HG03135 (cell line): ENCODE results near the gene HMCES.
"Not testable (repeated sequence)": the region's sequence is repeated elsewhere in the genome, so short reads cannot be mapped to it uniquely, and the experiment has no call there.

Source experiments
- ATAC-seq: cut with Tn5 transposase; IDR thresholded peaks from one replicate; pipeline ENCODE4 v1.9.1; 2021; ENCODE audit warnings: mild to moderate bottlenecking, moderate library complexity; ENCODE audit not compliant: unreplicated experiment

Gene HMCES

DNA sequence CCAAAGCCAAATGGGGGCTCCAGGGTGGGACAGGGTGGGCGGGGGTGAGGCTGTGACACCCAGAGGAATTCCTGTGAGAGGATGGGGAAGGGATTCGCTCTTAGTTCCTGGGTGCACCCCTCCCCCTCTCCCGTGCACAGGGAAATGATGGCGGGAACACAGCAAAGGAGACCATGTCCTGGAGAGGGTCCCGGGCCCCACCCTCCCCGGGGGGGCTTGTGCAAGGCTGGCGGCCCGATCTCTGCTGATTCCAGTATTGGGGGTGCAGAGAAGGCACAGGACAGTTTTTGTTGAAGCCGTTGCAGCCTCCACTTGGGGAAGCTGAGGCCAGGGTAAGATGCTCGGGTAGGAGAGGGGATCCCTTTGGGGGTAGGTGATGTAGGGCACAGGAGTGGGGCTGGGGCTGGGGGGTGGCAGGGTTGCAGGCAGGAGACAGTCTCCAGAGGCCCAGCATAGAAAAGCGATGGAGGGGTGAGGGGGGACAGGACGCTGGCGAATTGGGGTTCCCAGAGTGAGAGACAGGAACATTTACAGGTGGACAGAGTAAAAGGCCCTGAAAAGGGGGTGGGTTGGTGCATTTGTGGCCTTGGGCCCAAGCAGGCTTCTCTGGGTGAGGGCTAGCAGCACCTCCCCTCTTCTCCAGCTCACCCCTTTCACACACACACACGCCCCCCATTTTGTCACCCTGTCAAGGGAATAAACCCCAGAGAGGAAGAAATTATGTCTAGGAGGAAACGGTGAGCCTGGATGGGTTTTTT lies 38.5 kb downstream of the HMCES start:
- no peak for ATAC-seq

DNA sequence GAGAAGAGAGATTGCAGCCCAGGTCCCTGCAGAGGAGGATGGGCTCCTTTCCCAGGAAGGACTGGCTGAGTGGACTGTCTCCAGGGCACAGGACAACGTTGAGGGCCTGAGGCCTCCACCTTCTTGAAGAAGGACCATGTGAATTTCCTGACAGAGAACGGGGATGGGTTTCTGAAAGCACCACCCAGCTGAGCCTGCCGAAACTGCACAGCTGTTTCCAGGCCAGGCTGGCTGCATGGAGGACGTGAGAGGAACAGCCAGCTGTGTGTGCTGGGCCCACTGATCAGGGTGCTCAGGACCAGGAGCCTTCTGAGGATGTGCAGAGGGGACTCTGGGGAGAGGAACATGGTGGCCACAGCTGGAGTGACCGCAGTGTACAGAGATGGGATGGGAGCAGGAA lies 39.2 kb downstream of the HMCES start:
- no peak for ATAC-seq

- ATAC-seq: no peak
Observed at GRCh38 chr3:129318921-129319320, 40.3 kb downstream of the HMCES start.

- no peak for ATAC-seq
Observed at GRCh38 chr3:129320261-129320660, 41.6 kb downstream of the HMCES start.

GRCh38 chr3:129320825-129321487 lies 42.3 kb downstream of the HMCES start:
- ATAC-seq: no peak

DNA sequence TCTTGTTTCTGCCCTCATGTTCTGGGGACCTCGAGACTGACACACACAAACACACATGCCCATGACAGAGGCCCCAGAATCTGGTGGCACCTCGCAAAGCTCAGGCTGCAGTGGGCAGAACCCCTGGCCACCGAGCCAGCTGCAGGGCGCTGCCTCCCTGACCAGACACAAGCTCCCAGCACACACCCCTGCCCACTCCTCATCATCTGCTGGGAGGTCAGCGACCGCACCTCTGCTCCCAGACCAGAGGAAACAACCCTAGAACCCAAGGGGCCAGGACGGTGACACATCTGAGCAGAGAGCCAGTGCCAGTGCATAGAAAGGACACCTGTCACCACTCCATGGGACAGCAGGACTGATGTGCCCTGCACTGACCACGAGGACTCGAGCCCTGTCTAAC lies 43.2 kb downstream of the HMCES start:
- no peak for ATAC-seq

DNA sequence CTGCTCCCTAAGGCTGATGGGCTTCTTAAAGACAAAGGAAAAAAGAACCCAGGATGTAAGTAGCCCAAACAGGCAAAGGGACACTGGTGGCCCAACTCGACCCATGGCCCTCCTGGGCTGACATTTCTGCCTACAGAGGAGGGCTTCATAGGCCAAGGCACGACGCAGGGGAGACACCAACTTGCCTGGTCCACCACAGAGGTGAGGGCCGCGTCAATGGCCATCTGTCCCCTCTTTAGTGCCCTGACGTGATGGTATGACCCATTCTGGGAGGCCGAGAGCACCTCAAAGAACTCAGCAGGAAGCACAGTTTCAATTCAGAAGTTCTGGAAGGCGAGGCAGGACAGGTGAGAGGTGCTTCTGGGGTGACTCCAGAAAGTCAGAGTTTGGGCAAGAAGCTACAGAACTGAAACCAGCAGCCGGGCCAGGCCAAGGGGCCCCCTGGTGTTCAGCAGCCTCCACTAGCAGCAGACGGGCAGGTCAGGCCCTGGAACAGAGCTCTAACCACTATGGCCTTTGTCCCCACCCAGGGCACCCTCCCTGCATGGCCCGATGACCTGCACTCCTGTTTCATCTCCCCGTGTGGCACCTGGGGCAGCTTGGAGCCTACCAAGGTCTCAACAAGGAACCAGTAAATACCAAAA lies 45.1 kb downstream of the HMCES start:
- no peak for ATAC-seq

- no peak for ATAC-seq
Observed at GRCh38 chr3:129324855-129325254, 46.2 kb downstream of the HMCES start.

GRCh38 chr3:129325383-129325782 lies 46.7 kb downstream of the HMCES start:
- no peak for ATAC-seq

DNA sequence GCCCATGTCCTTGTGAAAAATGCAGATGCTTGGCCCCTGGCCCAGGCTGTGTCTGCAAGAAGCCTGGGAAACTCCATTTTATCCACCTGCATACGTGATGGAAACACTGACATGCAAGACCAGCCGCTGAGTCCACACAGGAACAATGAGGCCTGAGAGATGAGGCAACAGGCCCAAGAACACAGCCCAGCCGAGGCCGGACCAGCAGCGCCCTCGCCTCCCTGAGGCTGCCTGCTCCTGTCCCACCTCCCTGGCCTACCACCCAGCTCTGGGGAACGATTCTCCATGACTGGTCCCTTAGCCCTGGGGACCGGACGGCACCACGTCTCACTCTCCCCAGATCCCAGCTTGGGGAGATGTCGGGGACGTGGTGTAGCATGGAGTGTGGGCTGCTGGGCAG lies 47.5 kb downstream of the HMCES start:
- no peak for ATAC-seq

- ATAC-seq: no peak
Observed at GRCh38 chr3:129326595-129326994, 47.9 kb downstream of the HMCES start.

- ATAC-seq: no peak
Observed at GRCh38 chr3:129327510-129327909, 48.8 kb downstream of the HMCES start.

DNA sequence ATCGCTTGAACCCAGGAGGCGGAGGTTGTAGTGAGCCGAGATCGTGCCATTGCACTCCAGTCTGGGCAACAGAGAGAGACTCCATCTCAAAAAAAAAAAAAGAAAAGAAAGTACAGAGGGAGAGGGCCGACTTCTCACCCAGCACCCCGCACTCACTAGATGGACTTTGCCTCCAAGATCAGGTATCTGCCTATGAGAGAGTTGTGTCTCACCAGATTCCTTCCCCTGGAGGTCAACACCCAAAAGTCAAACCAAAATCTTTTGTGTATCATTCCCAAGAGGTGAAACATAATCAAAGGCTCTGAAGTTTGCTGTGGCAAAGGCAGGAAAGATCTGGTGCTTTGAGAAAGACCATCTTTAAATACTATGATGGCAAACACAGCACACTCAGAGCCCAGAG lies 51.2 kb downstream of the HMCES start:
- no peak for ATAC-seq

GRCh38 chr3:129330409-129330808 lies 51.7 kb downstream of the HMCES start:
- no peak for ATAC-seq

GRCh38 chr3:129333891-129334290 lies 55.2 kb downstream of the HMCES start:
- ATAC-seq: no peak

DNA sequence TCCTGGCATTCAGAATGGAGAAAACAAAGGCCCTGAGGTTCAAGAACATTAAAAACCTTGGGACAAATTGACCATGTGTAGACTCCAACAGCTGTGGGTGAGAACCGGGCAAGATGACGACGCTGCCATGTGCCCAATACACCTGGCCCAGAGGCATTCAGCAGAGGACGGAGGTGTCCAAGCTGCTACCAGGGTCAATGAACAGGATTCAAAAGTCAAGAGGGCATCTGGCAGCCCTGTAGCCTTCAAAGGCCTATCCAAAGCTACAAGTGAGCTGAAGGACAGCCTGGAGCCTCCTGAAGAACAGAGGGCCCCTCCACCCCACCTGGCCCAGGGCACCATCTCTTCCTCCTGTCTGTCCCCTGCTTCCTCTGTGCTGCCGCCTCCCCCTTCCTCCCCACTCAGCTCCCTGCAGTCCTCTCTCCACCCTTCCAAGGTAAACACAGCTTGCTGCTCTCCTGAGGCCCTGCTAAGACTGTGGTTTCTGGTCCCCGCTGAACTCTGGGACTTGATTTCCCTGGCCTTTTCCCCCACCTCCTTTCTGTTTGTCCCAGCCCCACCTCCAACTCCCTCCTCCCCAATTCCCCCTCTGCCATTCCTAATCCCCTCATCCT lies 57.5 kb downstream of the HMCES start:
- no peak for ATAC-seq

DNA sequence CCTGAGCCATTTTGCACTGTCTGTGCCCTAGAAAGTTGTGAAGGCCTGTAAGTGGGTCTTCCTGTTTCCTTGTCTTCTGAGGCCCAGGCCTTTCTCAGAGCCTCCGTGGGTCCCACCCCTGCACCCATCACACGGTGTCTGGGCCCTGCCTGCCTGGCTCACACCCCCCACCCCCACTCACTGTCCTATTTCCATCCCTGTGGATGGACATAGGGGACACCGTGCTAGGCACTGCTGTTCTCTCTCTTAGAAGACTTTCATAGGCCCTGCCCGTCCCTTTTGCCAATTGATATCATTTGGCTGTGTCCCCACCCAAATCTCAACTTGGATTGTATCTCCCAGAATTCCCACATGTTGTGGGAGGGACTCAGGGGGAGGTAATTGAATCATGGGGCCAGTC lies 59.0 kb downstream of the HMCES start:
- not testable (repeated sequence) for ATAC-seq

GRCh38 chr3:129339186-129339585 lies 60.5 kb downstream of the HMCES start:
- ATAC-seq: not testable (repeated sequence)

GRCh38 chr3:129339833-129340232 lies 61.2 kb downstream of the HMCES start:
- ATAC-seq: not testable (repeated sequence)

- ATAC-seq: no peak
Observed at GRCh38 chr3:129341331-129342141, 62.9 kb downstream of the HMCES start.
